KMS-11 (cell line): Measurements from ENCODE around the gene ORMDL1.

ENCODE experiments used
- H2AFZ ChIP-seq: fragments of 200-600 bp; sonication (generic); 2 replicates; pipeline ENCODE4 v1.6.1; 2016; ENCODE audit warnings: antibody characterized with exemption, mixed run types, low read depth
- H3K27ac ChIP-seq: fragments of 200-600 bp; sonication (generic); 2 replicates; pipeline ENCODE4 v1.6.1; 2016; ENCODE audit warnings: mild to moderate bottlenecking, mixed run types
- H3K27me3 ChIP-seq: fragments of 200-600 bp; sonication (generic); 2 replicates; pipeline ENCODE4 v1.6.1; 2017; ENCODE audit warnings: mild to moderate bottlenecking, low read depth, mixed run types, moderate library complexity; ENCODE audit not compliant: insufficient read depth
- H3K36me3 ChIP-seq: fragments of 200-600 bp; sonication (generic); 2 replicates; pipeline ENCODE4 v1.6.1; 2017; ENCODE audit warnings: mild to moderate bottlenecking, mixed run types; ENCODE audit not compliant: insufficient read depth
- H3K4me1 ChIP-seq: fragments of 200-600 bp; sonication (generic); 2 replicates; pipeline ENCODE4 v1.6.1; 2016; ENCODE audit warnings: mild to moderate bottlenecking, low read depth, mixed run types; ENCODE audit not compliant: poor library complexity, severe bottlenecking
- H3K4me2 ChIP-seq: fragments of 200-600 bp; sonication (generic); 2 replicates; pipeline ENCODE4 v1.7.0; 2016; ENCODE audit warnings: mild to moderate bottlenecking, mixed run types
- H3K4me3 ChIP-seq: fragments of 200-600 bp; sonication (generic); IDR thresholded peaks from 2 replicates; pipeline ENCODE4 v1.6.1; 2017; ENCODE audit warnings: low read depth, low read length, mixed read lengths; ENCODE audit not compliant: insufficient read depth
- H3K79me2 ChIP-seq: fragments of 200-600 bp; sonication (generic); 2 replicates; pipeline ENCODE4 v1.6.1; 2016; ENCODE audit warnings: low read depth, mixed run types; ENCODE audit not compliant: insufficient read depth
- H3K9ac ChIP-seq: fragments of 200-600 bp; sonication (generic); 2 replicates; pipeline ENCODE4 v1.6.1; 2016; ENCODE audit warnings: mild to moderate bottlenecking, mixed run types
- H4K20me1 ChIP-seq: fragments of 200-600 bp; sonication (generic); 2 replicates; pipeline ENCODE4 v1.6.1; 2016; ENCODE audit warnings: mild to moderate bottlenecking, mixed run types; ENCODE audit not compliant: insufficient read depth
- TF ChIP-seq, protein P1 (sequence below): fragments of 200-600 bp; sonication (generic); conservative IDR thresholded peaks from 2 replicates; pipeline ENCODE4 v1.6.1; 2017; ENCODE audit warnings: low read depth, mild to moderate bottlenecking, antibody characterized with exemption, low read length, moderate library complexity, mixed read lengths

The ORMDL1 gene

GRCh38 chr2:189783451-189783926 lies 650 bp downstream of the ORMDL1 start:
- peak overlapping the region; percentile 66 for H3K27ac ChIP-seq
- H3K27me3 ChIP-seq: no peaks in the 10 kb centered on the region
- peak overlapping the region; percentile 79; the same call in 1 of the 2 replicates for H3K9ac ChIP-seq
- H2AFZ ChIP-seq: peak overlapping the region; percentile 83
- H3K36me3 ChIP-seq: no peaks in the 10 kb centered on the region; the same call in 1 of the 2 replicates
- peak overlapping the region; percentile 98 for H3K4me2 ChIP-seq
- no peaks in the 10 kb centered on the region for H4K20me1 ChIP-seq
- H3K4me1 ChIP-seq: peaks cover 30% of the 10 kb centered on the region
- H3K79me2 ChIP-seq: peaks cover 57% of the 10 kb centered on the region
- TF ChIP-seq, protein P1, sequence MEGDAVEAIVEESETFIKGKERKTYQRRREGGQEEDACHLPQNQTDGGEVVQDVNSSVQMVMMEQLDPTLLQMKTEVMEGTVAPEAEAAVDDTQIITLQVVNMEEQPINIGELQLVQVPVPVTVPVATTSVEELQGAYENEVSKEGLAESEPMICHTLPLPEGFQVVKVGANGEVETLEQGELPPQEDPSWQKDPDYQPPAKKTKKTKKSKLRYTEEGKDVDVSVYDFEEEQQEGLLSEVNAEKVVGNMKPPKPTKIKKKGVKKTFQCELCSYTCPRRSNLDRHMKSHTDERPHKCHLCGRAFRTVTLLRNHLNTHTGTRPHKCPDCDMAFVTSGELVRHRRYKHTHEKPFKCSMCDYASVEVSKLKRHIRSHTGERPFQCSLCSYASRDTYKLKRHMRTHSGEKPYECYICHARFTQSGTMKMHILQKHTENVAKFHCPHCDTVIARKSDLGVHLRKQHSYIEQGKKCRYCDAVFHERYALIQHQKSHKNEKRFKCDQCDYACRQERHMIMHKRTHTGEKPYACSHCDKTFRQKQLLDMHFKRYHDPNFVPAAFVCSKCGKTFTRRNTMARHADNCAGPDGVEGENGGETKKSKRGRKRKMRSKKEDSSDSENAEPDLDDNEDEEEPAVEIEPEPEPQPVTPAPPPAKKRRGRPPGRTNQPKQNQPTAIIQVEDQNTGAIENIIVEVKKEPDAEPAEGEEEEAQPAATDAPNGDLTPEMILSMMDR: no peak
- peak overlapping the region; percentile 62 for H3K4me3 ChIP-seq

DNA sequence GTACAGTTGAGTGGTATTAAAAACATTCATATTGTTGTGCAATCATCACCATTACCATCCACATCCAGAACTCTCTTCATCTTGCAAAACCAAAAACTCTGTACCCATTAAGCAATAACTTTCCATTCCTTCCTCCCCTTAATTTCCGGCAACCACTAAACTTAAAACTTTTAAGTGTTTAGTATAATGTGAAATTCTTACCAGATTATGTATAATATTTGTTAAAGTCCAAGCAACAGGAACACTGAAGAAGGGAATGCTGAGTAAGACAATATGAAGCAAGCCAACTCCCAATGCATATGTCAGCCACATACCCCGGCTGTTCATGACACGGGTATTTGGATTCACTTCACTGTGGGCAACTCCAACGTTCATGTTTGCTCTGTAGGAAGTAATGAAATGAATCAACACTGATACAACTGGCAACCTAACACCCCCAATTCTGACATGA lies 1.9 kb downstream of the ORMDL1 start:
- no peaks in the 10 kb centered on the region; the same call in 1 of the 2 replicates for H3K36me3 ChIP-seq
- TF ChIP-seq, protein P1: no peak
- H2AFZ ChIP-seq: no peak overlapping the region
- no peak overlapping the region for H3K4me3 ChIP-seq
- no peaks in the 10 kb centered on the region for H4K20me1 ChIP-seq
- H3K4me1 ChIP-seq: peaks cover 30% of the 10 kb centered on the region
- H3K27ac ChIP-seq: peak overlapping the region; percentile 66; the same call in 1 of the 2 replicates
- peak overlapping the region; percentile 98 for H3K4me2 ChIP-seq
- no peak overlapping the region for H3K9ac ChIP-seq
- H3K79me2 ChIP-seq: peaks cover 57% of the 10 kb centered on the region
- no peaks in the 10 kb centered on the region for H3K27me3 ChIP-seq

DNA sequence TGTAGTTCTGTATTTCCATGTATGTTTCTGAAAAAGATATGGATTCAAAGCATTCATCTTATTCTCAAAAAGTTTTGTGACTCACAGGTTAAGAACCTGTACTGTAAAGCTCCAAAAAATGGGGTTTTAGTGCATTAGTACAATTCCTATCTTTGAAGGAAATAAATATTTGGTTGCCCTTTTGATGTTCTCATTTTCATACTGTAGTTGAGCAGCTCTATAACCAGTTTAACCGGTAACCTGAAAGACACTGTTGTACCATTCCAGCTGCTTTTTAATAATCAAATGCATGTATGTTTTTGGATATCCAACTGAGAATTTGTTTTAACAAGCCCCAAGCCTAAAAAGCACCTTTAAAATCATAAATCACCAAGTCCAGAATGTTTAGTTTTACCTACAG lies 11.9 kb downstream of the ORMDL1 start:
- Histone ChIP-seq H3K4me3 (no peak overlapping the region), H3K36me3 (peaks cover 3% of the 10 kb centered on the region; the same call in 1 of the 2 replicates), H3K27ac (no peak overlapping the region), H4K20me1 (no peaks in the 10 kb centered on the region), H3K9ac (no peak overlapping the region), H3K4me2 (no peak overlapping the region), H3K4me1 (no peaks in the 10 kb centered on the region), H2AFZ (no peak overlapping the region), H3K79me2 (no peaks in the 10 kb centered on the region), H3K27me3 (no peaks in the 10 kb centered on the region)
- TF ChIP-seq, protein P1: no peak

- Histone ChIP-seq H3K9ac (no peak overlapping the region), H3K27ac (no peak overlapping the region), H3K79me2 (no peaks in the 10 kb centered on the region), H3K36me3 (no peaks in the 10 kb centered on the region; the same call in 1 of the 2 replicates), H3K27me3 (no peaks in the 10 kb centered on the region), H4K20me1 (no peaks in the 10 kb centered on the region), H2AFZ (no peak overlapping the region), H3K4me3 (no peak overlapping the region), H3K4me1 (no peaks in the 10 kb centered on the region), H3K4me2 (no peak overlapping the region)
- TF ChIP-seq, protein P1: no peak
Observed at GRCh38 chr2:189770590-189771322, 13.4 kb downstream of the ORMDL1 start.
